GM12874 (cell line): Measurements from ENCODE around the gene GNB3.

Experiments used
- CTCF ChIP-seq: IDR thresholded peaks from 2 replicates; pipeline ENCODE4 v1.5.1; 2011; ENCODE audit warnings: low read depth, mild to moderate bottlenecking, control low read depth, low read length, moderate library complexity; ENCODE audit not compliant: insufficient read depth

The GNB3 gene

GRCh38 chr12:6858799-6859198 is 18.1 kb downstream of the GNB3 start:
- TF ChIP-seq CTCF: no peak

- TF ChIP-seq CTCF: no peak
Observed at GRCh38 chr12:6860116-6860515, 19.4 kb downstream of the GNB3 start.

- no peak for TF ChIP-seq CTCF
Observed at GRCh38 chr12:6860942-6861341, 20.2 kb downstream of the GNB3 start.

GRCh38 chr12:6861391-6861790 is 20.7 kb downstream of the GNB3 start:
- TF ChIP-seq CTCF: no peak

GRCh38 chr12:6863033-6863432 is 22.3 kb downstream of the GNB3 start:
- TF ChIP-seq CTCF: no peak

GRCh38 chr12:6863586-6864321 is 23.0 kb downstream of the GNB3 start:
- no peak for TF ChIP-seq CTCF

GRCh38 chr12:6866163-6866919 is 25.6 kb downstream of the GNB3 start:
- TF ChIP-seq CTCF: no peak
